ENCODE data around the gene SMIM3.

SMIM3 gene

DNA sequence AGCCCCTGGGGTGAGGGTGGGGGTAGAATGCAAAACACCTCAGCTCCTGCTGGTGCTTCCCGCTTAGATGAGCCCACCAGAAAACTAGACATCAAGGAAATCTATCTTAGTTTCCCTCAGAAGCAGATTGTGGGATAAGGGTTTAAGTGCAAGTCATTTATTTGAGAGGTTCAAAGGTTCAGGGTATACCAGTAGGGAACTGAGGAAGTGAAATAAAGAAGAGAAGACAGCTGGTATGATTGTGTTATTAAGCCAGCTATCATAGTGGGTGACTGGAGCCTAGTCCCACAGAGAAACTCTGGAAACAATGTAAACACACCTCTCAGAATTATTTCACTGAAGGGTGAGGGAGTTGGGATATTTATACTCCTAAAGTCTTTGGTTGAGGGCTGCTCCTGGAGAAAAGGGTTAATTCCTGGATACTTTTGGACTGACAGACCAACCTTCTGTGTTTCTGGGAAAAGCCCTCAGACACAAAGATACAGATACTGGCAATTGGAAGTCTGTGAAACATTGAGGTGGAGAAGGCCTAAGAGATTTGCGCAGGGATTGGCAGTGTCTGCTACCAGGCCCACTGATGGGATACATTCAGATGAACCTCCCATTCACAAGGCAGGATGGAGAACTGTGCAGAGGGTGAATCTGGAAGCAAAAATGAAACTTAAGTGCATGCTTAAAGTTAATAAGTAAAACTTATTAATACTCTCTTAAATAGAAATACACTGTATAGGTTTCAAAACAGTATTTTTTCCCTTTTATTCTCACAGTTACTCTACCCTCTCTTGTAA, 13.4 kb upstream of the SMIM3 start:
- no peak for DNase-seq (ENCODE audit: low read depth in 2 of 2)

DNA sequence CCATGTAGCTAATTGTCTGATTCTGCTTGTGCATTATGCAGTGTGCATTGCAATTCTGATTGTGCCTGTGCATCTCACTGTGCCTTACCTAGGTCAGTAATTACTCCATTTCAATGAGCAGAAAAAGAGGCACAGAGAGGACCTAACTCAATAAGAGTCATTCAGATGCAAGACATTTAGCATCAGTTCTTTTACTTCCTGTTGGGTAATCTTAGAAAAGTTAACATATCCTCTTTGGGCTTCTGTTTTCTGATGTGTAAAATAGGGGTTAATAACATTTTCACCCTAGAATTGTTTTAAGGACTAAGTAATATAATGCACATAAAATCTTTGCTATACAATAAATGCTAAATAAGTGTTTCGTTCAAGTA, 12.8 kb upstream of the SMIM3 start:
- DNase-seq (ENCODE audit: low read depth in 2 of 2) = no peak

DNA sequence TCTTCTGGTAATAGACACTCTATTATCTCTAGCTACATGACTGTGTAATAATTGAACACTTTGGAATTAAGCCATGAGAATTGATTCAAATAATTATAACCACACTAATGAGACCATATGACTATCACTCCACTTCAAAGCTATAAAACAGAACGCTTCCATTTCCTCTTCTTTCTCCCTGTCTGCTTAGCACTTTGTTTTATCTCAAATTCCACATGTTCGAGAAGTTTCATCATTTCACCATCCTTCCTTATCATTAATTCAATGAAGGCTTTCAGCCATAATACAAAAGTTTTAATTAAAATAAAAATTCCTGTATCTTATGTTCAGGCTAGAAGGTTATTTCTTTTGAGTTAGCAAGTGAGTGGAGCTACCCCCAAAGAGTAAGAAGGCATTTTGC, 12.3 kb upstream of the SMIM3 start:
- no peak for DNase-seq (ENCODE audit: low read depth in 2 of 2)

DNA sequence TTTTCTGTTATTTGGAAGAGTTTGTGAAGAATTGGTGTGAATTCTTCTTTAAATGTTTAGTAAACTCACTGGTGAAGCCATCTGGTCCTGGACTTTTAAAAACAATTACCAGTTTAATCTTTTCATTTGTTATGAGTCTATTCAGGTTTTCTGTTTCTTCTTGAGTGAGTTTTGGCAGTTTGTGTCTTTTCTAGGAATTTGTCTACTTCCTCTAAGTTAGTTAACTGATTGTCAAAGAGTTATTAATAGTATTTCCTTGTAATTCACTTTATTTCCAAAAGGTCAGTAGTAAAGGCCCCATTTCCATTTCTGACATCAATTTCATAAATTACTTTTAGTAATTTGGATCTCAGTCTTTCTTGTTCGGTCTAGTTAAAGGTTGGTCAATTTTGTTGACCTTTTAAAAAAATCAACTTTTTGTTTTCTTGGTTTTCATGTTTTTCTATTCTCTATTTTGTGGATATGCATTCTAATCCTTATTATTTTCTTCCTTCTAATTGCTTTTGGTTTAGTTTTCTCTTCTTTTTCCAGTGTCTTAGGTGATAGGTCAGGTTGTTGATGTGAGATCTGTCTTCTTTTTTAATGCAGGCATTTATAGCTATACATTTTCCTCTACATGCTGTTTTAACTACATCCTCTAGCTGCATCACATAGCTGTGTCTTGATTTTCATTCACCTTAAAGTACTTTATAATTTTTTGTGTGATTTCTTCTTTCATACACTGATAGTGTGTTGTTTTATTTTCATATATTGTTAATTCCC, 7.3 kb upstream of the SMIM3 start:
- DNase-seq (ENCODE audit: low read depth in 2 of 2) = no peak

DNA sequence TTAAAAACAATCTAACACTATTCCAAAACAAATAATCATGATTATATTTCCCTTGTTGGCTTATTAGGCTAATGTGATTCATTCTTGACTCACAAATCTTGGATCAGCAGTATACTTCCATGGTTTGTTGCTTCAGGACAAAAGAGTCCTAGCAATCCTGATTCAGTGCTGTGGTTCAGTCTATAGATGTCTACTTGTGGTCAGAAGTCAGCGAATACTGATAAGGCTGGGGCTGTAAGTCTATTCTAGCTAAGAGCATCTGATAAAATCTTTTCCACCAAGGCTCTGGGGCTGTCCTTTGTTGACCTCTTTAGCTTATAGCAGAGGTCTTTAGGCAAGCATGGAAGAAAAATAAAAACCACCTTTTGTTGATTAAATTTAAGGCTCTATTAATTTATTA, 4.4 kb upstream of the SMIM3 start:
- no peak for DNase-seq (ENCODE audit: low read depth in 2 of 2)

DNA sequence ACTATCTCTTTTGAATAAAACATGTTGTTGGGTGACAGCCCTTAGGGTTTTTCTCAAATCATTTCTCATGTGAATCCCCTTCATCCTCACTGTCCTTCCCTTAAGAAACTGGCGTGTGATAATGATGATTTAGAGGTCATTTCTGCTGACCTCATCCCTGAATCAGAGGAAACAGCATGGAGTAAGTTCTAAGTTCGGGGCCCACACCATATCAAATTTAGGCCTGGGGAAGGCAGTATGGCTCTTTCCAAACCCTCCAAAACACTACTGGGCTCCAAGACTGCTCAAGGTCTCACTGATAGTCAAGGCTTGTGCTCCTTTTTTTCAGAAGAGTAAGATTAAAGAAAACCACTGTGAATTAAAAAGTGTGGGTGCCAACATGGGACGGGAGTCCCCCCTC, 872 bp upstream of the SMIM3 start:
- DNase-seq (ENCODE audit: low read depth in 2 of 2) = no peak

DNA sequence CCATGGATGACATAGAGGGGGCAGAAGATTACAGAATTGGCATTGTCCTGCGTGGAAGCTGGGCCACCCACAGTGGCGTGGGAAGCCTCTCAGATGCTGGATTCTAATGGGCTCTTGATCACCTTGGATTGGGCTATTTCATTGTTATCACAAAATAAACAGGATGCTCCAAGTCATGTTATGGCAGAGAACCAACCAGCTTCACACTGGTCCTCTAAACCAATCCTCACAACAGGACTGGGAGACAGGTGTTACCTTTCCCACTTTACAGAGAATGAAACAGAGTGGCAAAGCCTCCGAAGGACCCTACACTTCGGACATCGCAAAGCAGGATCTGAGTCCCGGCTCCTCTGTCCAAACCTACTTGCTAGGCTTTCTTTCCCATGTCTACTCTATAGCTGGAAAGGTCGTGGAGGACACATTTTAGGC, 455 bp upstream of the SMIM3 start:
- DNase-seq (ENCODE audit: low read depth in 2 of 2) = no peak

DNA sequence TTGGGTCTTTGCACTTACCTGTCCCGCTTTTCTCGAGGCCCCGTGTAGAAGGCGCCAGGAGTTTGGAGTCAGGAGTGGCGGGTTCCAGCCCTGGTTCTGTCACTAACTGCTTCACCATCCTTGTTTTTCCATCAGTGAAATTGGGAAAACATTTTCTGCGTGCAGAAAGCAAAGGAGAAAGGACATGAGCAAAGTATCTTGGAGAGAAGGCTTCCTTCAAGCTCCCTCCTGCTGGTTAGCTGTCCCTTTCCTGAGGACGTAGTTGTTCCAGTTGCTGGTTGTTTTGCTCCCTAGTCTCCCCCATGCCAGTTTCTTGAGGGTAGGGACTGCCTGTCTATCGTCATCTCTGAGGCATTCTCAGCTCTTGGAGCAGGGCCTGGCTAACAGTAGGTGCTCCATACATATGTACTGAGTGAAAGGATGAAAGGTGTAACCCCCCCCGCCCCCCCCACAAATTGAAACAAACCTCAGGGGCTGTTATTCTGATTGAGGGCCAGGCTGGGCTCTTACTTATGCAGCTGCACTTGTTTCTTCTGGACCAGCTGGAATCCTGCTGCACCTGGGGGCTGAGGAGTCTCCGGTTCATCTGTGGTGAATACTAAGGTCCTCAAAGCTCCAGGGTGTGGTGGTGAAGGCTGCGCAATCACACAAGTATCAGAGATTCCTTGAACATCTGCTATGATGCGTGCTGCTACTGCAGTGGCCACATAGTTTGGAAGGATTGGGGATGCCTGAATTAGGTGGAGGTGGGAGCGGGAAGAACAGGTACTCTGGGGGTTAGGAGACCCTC, 1.0 kb downstream of the SMIM3 start:
- no peak for DNase-seq (ENCODE audit: low read depth in 2 of 2)

DNA sequence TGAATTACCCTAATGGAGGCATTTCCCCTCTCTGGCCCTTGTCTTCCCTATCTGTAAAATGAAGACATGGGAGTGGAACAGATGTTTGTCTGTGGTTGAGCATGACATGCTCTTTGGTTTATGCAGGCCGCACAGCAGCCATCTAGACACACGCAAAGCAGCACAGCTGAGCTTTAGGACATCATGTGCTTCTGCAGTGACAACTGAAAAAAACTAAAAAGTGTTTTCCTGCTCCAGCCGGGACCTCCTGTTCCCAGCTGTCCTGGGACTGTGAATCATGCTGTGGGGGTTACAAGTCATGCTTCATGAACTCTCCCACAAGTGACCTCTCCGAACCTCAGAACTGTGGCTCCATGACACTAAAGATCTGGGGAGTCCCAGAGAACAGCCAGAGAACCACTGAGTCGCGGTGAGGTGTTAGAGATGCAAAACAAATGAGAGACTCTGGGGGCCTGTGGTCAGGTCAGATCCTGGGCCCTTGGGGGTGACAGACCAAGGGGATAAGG, 1.7 kb downstream of the SMIM3 start:
- DNase-seq (ENCODE audit: low read depth in 2 of 2) = no peak

DNA sequence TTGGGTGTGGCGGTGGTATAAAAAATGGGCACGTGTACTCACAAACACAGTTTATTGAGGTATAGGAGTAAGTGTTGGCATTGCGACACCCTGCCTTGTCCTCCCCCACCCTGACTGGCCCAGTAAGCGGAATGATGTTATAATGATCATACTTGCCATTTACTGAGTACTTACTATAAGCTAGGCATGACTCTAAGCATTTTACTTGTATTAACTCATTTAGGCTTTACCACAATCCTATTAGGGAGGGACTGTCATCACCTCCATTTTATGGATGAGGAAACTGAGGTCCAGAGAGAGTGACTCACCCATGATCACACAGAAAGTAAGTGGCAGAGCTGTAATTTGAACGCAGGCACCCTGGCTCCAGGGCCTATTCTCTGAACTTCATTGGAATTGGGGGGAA, 2.3 kb downstream of the SMIM3 start:
- no peak for DNase-seq (ENCODE audit: low read depth in 2 of 2)

DNA sequence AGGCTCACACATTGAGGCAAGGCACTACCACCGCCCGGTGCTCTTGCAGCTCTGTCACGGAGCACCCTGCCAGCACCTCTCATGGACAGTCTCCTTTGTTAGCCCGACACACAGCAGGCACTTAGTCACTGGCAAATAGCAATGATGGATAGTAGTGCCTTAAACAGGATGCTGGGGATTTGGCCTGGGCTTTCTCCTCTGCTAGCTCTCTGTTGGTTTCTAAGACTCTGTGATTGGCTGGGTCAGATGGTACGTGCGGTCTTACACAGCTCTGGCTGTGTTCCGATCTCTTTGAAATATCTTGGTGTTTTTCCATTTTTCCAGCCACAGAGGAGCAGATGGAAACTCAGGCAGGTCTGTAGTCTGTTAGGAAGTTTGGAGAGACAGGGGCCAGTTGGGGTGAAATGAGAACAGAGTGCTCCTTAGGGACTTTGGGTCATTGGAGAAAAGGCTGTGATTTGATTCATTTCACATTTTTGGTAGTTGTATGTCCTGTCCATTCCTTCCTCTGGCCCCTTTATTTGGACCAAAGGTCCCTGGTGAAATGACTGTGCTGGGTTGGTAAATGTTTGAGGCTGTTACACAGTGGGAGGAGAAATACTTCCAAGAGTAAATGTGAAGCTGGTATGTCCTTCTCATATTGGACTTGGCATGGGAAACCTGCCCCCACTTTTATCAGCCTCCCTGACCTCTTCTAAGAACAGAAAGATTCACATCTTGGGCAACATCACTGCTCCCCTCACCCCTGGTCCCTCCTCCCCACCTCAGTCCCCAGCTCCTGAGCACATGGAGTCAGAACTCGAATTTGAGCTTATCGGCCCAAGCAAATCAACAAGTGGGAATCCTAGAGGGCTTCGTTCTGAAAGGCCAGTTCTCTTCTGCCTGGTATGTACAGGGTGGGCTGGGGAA, 3.4 kb downstream of the SMIM3 start:
- no peak for DNase-seq (ENCODE audit: low read depth in 2 of 2)

DNA sequence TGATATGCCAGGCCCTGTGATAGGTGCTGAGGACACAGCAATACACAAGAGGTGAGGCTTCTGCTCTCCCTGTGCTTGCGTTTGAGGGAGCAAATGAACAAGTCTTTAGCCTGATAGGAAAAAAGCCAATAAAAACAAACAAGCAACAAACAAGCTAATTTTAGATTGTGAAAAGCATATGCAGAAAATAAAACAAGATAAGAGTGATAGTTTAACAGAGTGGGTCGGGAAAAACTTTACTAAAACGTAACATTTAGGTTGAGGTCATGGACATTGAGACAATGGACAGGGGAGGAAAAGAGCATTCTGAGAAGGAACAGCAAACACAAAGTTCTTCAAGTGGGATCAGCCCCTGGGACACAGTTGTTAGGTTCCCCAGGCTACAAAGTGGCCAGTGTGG, 4.3 kb downstream of the SMIM3 start:
- no peak for DNase-seq (ENCODE audit: low read depth in 2 of 2)

DNA sequence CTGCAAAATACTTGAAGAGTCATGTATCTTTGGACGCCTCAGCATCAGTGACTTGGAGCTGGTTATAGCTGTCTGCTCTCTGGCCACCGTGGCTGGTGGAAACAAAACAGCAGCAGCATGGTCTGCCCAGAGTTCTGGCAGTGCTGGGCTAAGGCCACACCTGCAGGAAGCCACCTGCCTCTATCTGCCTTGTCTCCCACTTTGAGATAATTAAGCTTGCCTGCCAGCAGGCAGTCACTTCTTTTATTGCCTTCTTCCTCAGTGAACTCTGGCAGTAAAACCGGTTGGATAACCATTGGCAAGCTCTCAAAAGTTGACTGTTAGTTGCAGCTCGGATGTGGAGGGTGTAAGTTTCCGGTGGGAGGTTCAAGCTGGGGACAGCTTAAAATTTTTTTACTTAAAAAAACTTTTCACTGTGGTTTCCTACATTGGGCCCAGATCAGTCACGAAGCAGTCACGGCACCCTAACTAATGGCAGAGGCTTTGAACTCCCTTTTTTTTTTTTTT, 4.9 kb downstream of the SMIM3 start:
- DNase-seq (ENCODE audit: low read depth in 2 of 2) = peak; percentile 48 to 51

DNA sequence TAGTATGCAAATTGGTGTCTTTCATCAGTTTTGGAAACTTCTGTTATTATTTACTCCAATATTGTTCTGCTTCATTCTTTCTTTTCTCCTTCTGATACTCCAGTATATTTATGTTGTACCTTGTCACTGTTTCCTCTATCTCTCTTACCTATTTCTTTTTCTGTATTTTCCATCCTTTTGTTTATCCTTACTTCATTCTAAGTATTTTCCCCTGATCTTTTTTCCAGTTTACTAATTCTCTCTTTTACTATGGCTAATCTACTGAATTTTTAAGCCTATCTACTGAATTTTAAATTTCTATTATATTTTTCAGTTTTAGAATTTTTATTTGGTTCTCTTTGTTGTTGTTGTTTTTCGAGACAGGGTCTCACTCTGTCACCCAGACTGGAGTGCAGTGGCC, 7.4 kb downstream of the SMIM3 start:
- DNase-seq (ENCODE audit: low read depth in 2 of 2) = no peak

DNA sequence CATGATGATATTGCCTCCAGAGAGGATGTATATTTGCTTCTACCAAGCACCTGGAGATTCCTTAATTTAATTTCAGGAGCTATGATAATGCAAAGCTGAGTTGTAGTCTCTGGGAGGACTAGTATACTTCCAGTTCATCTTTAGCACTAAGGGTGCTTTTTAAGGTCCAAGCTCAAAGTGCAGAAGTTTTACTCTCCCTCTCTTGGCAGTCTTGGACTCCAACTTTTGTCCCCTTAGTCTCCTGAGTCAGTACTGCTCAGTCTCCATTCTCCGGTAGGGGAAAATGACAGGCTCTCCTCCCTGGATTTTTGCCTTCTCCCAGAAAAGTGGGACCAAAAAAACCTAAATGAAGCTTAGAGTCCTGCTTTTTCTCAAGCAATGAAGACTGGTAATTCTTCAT, 8.3 kb downstream of the SMIM3 start:
- no peak for DNase-seq (ENCODE audit: low read depth in 2 of 2)

DNA sequence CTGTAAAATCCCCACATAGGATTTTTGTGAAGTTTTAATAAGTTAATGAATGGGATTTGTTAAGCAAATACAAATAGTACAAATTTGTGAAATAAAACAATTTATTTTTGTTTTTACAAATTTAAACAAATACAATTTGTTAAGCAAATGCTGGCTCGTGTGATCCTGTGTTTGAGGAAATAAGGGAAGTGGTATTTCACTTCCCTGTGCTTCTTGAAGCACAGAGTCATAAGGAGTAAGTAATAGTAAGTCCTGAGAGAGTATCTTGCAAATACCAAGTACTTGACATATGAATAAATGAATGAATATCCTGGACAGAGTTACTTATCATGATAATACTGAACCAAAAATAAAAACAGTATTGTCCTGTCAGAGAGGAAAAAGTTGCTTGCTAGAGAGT, 9.1 kb downstream of the SMIM3 start:
- DNase-seq (ENCODE audit: low read depth in 2 of 2) = no peak

DNA sequence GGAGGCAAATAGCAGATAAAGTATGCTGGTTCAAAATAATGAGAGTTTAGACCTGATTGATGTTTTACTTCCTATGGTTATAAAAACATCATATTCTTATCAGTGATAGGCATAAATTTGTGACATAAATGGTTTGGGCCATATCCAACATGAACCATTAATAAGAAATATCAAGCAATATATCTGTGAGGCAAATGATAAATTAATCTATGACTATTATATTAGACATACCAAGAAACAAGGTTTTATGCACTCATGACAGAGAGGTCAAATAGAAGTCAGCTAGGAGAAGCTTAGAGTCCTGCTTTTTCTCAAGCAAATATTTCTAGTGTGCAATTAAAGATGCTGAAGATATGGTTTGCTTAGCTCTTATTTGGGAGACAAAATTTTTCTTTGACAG, 10.4 kb downstream of the SMIM3 start:
- no peak for DNase-seq (ENCODE audit: low read depth in 2 of 2)

DNA sequence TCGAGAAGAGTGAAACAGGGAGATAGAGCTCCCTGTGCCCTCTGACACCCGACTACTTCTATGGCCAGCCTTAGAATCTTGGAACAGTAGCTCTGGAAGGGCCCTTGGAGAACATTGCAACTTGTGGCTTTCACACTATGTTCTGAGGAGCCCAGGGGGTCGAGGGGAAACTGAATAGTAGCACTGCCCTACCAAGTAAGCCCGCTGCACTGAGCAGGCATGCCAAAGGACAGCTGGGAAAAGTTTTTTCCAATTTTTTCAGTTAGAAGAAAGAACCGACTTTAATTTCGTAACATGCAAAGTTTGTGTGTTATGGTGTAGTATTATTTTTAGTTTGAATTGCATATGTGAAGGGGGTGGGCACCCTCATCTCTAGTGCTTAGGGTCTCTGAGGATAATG, 10.9 kb downstream of the SMIM3 start:
- no peak for DNase-seq (ENCODE audit: low read depth in 2 of 2)

DNA sequence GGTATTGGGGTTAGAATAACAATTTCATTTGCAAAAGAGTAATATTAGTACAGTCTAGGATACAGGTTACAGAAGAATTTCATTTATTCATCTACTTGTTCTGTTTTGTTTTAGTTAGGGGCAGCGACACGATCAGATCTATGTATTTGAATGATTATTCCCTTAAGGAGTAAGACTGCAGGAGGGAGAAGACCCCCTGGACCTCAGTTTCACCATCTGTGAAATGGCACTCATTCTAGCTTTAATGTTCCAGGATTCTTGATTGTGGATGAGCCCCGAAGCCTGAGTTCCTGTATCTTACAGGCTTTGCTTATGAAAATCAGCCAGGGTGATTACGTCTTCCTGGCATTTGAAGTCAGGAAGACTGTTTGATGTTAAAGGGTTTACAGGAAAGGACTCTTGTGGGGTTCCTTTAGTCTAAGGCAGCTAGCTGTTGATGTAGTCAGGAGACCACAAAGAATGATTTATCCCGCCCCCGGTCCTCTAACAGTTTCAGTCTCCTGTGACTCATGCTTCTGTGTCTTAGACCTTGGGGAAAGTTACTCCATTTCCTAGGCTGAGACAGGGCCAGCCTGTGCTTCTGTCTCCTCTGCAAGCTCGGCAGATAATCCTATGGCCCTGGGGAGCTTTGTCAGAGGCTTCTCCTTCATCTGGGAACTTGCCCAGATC, 11.5 kb downstream of the SMIM3 start:
- peak; percentile 62 to 72 for DNase-seq (ENCODE audit: low read depth in 2 of 2)

DNA sequence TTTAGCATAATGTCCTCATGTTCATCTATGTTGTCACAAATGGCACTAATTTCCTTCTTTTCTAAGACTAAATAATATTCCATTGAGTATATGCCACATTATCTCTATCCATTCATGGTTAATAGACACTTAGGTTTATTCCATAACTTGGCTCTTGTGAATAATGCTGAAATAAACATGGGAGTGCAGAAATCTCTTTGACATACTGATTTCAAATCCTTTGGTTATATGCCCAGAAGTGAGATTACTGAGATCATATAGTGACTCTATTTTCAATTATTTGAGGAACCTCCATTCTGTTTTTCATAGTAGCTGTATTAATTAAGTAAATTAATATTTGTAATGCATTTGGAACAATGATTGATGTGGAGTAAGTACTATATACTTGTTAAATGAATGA, 13.0 kb downstream of the SMIM3 start:
- no peak for DNase-seq (ENCODE audit: low read depth in 2 of 2)

All from stimulated activated CD8-positive, alpha-beta memory T cell treated with anti-CD3 and anti-CD28 coated beads, Interleukin-7, amount 100 ng/mL, for 4 hours (primary cell).